Right lobe of liver (tissue), 4 donors: ENCODE data around the gene OSCP1.

ENCODE experiments used
- POLR2A ChIP-seq: fragments of 450-650 bp; IDR thresholded peaks from one replicate; pipeline ENCODE4 v1.6.1; 2017; ENCODE audit warnings: antibody characterized with exemption, mild to moderate bottlenecking
- TF ChIP-seq, protein P1 (sequence below), 4 donors: fragments of 200-600 bp in 3 of 4; fragments of 450-650 bp in 1 of 4; IDR thresholded peaks; one replicate each; pipeline versions ENCODE4 v1.5.1 to v1.8.0; 2016 to 2022; ENCODE audit warnings: antibody characterized with exemption in 4 of 4, mild to moderate bottlenecking in 2 of 4
- donor health status: DM: no; HTN: no; CAD: no.
- donor health status: DM: no; HTN: no; CAD: no.
- donor health status: DM: no; HTN: yes; CAD: no.

DNA sequence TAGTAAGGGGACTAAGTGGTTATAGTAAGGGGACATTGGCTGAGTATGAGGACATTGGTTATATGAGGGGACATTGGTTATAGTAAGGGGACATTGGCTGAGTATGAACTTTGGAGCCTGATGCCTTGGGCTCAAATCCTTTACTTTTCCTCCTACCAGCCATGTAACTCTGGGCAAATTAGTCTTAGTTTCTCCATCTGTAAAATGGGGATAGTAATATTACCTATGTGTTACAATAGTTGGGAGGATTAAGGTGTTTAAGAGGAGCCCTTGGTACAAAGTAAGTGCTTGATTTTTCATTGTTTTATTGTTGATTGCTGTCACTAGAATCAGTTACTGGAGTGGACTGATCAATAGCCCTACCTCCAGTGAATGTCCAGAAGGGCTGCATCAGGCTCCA, 2.8 kb downstream of the OSCP1 start:
- TF ChIP-seq, protein P1, sequence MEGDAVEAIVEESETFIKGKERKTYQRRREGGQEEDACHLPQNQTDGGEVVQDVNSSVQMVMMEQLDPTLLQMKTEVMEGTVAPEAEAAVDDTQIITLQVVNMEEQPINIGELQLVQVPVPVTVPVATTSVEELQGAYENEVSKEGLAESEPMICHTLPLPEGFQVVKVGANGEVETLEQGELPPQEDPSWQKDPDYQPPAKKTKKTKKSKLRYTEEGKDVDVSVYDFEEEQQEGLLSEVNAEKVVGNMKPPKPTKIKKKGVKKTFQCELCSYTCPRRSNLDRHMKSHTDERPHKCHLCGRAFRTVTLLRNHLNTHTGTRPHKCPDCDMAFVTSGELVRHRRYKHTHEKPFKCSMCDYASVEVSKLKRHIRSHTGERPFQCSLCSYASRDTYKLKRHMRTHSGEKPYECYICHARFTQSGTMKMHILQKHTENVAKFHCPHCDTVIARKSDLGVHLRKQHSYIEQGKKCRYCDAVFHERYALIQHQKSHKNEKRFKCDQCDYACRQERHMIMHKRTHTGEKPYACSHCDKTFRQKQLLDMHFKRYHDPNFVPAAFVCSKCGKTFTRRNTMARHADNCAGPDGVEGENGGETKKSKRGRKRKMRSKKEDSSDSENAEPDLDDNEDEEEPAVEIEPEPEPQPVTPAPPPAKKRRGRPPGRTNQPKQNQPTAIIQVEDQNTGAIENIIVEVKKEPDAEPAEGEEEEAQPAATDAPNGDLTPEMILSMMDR (IDR thresholded peaks at IDR 0.05): no peak
- TF ChIP-seq POLR2A: no peak
